D721Med (cell line): ENCODE results near the gene EGFR.

Source experiments
- DNase-seq: peaks from one replicate; pipeline ENCODE4 v3.0.0; 2011; ENCODE audit warnings: low spot score; ENCODE audit not compliant: insufficient read length
- FAIRE-seq: peaks from 2 replicates; lab custom pipeline; 2011; peaks lifted over from hg19 to GRCh38; lab: Jason Lieb, UNC
- TF ChIP-seq, protein P1 (sequence below): IDR thresholded peaks from 2 replicates; pipeline ENCODE4 v1.5.1; 2012; ENCODE audit warnings: mild to moderate bottlenecking, control low read depth; ENCODE audit not compliant: insufficient read depth; ENCODE audit errors: missing control alignments

Gene EGFR

DNA sequence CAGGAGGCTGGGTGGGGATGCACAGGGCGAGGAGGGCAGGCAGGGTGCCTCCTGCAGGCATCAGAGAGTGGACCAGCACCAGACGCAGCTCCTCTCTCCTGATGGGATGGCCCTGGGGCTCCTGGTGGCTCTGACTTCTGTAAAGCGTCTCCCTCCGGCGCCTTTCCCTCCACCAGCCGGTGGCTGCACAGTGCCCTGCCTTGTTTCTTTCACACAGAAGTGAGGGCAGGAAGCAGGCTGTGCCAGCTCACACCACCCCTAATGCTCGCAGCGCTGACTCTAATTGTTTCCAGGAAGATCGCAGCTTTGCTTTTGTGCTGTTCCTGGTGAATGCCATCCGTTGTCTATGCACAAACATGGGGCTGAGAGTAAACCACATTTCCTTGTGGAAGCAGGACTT, 194.0 kb downstream of the EGFR start:
- TF ChIP-seq, protein P1, sequence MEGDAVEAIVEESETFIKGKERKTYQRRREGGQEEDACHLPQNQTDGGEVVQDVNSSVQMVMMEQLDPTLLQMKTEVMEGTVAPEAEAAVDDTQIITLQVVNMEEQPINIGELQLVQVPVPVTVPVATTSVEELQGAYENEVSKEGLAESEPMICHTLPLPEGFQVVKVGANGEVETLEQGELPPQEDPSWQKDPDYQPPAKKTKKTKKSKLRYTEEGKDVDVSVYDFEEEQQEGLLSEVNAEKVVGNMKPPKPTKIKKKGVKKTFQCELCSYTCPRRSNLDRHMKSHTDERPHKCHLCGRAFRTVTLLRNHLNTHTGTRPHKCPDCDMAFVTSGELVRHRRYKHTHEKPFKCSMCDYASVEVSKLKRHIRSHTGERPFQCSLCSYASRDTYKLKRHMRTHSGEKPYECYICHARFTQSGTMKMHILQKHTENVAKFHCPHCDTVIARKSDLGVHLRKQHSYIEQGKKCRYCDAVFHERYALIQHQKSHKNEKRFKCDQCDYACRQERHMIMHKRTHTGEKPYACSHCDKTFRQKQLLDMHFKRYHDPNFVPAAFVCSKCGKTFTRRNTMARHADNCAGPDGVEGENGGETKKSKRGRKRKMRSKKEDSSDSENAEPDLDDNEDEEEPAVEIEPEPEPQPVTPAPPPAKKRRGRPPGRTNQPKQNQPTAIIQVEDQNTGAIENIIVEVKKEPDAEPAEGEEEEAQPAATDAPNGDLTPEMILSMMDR, result no peak
- no peak for FAIRE-seq
- no peak for DNase-seq

DNA sequence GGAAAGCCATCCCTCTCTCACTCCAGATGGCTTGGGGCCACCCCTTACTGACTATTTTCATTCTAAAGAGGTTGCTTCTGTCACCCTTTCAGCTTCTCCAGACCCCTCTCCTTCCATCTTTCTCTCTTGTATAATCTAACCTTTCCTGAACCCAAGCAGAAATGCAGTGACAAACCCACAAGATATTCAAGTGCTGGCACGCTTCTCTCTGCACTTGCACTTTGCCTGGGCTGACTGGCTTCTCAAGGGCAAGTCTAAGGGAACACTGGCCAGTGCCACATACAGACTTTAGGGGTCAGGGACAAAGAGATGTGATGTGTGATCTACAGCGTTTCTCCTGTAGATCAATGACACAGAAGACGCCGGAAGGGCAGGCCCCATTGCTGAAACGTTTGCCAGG, 195.9 kb downstream of the EGFR start:
- FAIRE-seq (no peak), DNase-seq (no peak)
- TF ChIP-seq, protein P1, result no peak

DNA sequence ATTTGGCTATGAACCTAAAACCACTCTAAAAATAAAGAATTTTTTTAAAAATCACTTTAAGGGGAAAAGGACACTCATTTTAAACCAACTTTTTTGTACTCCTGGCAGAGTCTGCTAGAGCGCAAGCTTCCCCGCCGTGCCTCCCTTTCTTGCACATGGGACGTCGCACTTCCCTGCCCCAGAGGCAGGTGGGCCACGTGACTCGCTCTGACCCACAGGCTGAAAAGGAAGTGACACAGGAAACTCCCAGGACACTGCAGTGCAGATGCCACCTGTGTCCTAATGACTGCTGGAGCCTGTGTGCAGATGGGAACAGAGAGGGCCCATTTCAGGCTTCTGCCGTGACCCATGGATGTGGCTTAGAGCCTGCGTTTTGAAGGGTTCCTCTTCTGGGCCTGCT, 204.2 kb downstream of the EGFR start:
- DNase-seq, result no peak
- no peak for FAIRE-seq
- TF ChIP-seq, protein P1, result no peak

DNA sequence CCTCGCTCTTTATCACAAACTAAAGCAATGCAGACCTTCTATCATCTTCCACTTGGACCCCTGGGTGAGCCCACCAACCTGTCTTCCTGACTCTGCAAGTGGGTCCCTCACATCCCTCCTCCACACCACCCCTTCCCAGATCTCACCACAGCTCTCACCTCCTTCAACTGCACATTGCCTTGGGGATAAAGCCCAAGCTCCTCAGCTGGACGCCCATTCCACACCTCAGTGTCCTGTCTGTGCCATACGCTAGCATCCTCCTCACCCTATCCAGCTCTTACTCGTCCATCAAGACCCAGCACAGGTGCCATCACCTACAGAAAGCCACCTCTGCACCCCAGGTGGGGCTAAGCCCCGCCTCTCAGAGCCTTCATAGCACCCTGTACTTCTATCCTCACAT, 205.3 kb downstream of the EGFR start:
- DNase-seq (no peak), FAIRE-seq (no peak)
- TF ChIP-seq, protein P1, result no peak

DNA sequence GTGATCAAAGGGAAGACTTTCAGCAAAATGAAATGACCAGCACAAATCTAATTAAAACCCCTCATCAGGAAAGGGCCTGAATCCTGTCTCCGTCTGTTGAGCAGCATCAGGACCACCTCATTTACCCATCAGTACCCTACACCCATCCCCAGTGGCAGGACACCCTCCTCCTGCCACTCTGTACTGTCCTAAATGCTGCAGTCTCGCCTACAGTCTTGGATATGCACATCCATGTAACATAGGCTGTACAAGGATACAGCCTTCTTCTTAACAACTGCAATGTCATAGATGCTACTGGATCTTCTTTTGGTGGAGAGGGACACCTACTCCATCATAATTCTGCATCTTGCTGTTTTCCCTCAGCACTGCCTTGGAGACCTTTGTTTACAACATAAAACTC, 206.0 kb downstream of the EGFR start:
- FAIRE-seq (no peak), DNase-seq (no peak)
- TF ChIP-seq, protein P1, result no peak

DNA sequence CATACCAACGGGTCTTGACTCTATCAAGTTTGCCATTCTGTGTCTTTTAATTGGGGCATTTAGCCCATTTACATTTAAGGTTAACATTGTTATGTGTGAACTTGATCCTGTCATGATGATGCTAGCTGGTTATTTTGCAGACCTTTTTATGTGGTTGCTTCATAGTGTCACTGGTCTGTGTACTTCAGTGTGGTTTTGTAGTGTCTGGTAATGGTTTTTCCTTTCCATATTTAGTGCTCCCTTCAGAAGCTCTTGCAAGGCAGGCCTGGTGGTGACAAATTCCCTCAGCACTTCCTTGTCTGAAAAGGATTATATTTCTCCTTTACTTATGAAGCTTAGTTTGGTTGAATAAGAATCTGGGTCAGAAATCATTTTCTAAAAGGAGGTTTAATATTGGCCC, 211.2 kb downstream of the EGFR start:
- FAIRE-seq, result no peak
- DNase-seq, result no peak
- TF ChIP-seq, protein P1, result no peak

DNA sequence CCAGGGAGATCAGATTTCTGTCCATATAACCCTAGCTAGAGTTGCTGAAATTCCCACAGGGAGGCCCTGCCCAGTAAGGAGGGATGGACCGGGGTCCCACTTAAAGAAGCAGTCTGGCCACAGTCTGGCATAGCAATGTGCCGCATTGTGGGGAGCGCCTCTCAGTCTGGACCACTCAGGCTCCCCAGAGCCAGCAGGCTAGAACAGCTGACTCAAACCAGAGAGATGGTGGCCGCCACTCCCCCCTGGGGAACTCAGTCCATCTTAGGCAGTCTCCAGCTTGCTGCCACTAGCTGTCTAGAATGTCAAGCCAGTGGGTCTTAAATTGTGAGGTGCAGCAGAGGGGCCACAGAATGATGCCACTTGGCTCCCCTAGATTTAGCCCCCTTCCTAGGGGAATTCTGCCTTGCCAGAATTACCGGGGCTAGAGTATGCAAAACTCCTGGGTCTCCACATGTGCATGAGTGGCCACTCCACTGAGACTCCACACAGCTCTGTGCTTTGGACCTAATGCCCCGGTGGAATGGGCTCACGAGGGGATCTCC, 213.0 kb downstream of the EGFR start:
- DNase-seq (no peak), FAIRE-seq (no peak)
- TF ChIP-seq, protein P1, result no peak
